LoVo (cell line): Measurements from ENCODE around the gene GAL3ST1.

Experiments
- DNase-seq: peaks from one replicate; pipeline ENCODE4 v3.0.0-alpha.2; 2016; ENCODE audit warnings: low spot score

The GAL3ST1 gene

DNA sequence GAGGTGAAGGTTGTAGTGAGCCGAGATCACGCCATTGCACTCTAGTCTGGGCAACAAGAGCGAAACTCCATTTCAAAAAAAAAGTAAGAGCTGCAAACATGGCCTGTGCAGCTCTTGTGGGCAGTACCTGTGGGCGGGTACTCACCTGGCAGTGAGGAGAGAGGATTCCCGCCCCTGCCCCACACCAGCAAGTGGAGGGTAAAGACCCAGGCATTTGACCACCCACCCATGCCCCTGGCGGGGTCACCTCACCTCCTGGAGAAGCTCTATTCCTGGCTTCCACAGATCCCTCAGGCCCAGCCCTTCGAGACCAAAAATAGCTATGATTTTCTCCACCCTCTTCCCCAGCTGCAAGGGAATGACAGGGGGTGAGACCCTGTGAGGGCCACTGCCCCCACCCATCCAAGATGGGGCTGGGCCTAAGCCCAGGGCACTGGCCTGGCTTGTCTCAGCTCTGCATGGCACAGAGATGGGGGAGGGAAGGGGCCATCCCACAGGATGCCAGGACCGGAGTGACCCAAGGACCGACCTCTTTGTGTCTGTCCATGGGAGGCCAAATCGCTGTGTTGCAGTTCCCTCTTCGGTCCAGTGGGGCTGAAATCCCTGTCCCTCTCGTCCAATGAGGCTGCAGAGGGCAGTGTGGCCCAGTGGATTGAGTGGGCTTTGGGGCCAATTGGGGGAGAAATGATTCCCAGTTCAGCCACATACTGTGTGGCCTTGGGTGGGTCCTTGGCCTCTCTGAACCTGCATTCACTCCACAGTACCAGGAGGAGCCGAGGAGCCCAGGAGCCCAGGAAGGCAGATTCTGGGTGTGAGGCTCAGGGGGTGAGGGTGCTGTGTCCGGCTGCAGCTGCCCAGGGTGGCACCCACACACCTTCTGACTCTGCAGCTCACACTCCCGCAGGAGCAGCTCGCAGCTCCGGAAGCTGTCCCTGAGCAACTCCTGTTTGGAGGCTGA is 42.5 kb downstream of the GAL3ST1 start:
- no peak for DNase-seq

DNA sequence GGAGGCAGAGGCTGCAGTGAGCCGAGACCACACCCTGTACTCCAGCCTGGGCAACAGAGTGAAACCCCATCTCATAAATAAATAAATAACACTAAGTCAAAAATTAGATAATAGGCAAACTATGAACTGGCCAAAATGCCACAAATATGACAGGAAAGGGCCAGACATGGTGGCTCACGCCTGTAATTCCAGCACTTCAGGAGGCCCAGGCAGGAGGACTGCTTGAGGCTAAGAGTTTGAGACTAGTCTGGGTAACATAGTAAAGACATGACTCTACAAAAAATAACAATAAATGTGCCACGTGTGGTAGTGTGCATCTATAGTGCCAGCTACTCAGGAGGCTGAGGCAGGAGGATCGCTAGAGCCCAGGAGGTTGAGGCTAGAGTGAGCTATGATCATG is 47.8 kb downstream of the GAL3ST1 start:
- no peak for DNase-seq

DNA sequence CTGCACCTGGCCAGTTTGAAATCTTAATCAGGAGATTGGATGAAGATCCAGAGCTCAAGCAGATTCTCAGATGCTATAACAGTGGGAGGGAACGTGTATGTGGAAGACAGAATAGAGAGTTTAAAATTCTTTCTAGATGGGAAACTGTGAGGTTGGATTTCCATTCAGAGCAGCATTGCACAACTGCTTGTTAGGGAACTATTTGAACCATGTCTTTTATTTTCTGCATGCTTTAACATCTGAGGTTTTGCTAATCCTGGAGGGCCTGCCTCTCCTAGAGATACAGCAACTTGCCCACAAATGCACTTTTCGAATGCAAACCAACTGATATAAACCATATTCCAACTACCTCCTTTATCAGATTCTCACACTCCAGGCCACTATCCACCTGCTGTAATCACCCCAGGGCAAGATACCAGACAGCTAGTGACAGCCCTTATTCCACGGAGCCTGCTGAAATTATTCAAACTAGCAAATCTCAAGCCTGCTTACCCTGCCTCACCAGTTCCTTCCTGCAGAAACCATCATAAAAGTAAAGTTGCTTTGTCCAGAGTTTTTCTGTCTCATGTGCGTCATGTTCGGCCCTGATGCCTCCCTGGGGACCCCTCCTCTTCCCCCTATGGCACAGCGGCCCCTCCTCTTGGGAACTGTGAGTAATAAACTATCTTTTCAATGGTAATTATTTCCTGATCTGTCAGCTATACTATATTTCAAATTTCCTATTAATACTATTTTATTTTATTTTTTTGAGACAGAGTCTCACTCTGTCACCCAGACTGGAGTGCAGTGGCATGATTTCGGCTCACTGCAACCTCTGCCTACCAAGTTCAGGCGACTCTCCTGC is 50.6 kb downstream of the GAL3ST1 start:
- DNase-seq, result no peak

DNA sequence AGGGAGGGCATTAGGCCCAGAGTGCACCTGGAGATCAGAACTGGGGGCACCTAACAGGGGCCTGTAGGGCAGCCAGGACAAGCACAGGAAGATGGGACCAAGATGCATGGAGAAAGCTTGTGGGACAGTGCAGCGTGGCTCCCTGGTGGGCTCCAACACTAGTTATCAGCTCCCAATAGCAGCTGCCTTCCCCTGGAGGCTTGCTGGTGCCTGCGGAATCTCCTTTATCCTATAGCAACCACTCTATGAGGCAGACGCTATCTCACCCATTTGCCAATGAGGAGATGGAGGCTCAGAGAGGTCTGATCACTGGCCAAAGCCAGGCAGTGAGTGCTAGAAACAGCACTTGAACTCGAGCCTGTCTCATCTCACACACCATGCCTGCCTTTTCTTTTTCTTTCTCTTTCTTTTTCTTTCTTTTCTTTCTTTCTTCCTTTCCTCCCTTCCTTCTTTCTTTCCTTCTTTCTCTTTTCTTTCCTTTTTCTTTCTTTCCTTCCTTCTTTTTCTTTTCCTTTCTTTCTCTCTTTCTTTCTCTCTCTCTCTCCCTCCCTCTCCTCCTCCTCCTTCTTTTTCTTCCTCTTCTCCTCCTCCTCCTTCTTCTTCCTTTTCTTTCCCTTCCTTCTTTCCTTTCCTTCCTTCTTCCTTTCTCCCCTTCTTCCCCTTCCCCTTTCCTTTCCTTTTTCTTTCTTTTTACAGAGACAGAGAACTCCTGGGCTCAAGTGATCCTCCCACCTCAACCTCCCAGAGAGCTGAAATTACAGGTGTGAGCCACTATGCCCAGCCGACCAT is 52.9 kb downstream of the GAL3ST1 start:
- DNase-seq, result no peak

DNA sequence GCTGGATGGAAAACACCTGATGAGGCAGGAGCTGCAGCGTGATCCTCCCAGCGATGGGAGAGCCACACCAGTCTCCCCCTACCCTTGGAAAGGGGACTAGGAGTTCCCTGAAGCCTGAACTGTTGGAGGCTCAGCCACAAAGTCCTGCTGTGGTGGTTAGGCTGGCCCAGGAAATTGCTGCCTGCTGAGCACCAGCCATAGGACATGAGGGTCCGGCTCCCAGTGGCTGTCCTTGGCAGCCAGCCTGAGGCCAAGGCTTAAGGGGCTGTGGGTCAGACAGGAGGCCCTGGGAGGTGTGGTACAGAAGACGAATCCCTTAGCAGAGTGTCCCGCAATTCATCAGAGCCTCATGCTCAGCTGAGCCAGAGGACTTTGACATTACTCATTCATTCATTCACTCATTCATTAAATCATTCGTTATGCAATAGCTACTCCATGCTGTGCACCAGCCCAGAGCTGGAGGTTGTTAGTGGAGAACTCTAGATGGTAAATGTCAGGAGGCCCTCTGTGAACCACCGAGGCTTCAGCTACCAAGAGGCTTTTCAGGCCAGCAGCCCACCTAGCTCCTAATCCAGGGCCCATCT is 54.5 kb downstream of the GAL3ST1 start:
- no peak for DNase-seq

DNA sequence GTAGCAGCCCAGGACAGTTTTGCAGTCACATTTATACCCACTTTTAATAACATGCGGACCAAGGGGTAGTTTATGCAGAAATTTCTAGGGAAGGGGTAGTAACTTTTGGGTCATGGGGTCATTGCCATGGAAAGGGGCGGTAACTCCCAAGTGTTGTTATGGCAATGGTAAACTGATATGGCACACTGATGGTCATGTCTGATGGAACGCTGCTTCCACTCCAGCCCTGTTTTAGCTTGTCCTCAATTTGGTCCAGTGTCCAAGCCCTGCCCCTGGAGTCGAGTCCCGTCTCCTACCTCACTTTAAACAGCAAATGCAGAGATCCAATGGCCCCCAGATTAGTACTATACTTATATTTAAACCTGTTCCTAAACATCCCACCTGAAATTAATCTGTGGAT is 57.7 kb downstream of the GAL3ST1 start:
- DNase-seq, result no peak

DNA sequence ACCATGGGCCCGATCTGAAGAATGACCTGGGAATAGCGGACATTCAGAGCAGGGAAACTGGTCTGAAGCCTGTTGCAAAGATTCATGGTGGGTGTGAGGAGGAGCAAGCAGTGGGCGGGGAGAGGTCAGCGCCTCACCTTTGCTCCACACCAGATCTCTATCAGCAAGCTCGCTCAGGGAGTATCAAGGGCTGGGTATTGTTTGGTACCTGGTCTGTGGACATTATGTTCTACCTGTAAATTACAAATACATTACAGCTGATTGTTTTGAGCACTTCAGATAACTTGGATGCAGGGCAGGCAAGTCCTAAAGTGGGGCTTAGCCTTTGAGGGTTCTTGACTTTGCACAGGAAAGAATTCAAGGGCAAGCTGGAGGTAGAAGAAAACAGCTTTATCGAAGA is 58.2 kb downstream of the GAL3ST1 start:
- DNase-seq, result no peak

DNA sequence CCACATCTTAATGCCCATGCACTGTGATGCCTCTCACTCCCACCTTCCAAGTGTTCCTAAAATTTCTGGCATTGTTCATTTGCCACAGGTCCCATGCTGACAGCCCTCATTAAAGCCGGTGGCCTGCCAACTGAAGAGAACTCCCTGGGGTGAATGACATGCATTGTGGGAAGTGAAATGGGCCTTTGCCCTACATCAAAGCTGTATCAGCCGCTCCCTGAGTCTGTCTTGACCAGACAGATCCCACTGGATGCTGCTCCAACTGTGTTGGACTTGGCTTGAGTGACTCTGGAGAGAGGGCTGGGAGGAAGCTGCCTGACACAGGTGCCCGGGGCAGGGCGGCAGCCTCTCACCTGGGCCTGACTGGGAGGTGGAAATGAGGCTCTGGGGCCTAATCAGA is 60.2 kb downstream of the GAL3ST1 start:
- no peak for DNase-seq

DNA sequence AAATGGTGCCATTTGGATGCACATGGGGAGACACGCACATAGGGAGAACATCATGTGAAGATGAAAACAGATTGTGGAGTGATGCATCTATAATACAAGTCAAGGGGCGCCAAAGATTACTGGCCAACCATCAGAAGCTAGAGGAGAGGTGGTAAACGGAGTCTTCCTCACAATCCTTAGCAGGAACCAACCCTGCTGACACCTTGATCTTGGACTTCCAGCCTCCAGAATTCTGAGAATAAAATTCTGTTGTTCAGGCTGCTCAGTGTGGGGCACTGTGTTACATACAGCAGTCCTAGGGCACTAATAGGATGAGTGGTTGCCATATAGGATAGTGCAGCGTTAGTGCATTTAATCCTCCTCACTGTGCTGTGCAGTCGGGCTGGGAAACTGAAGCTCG is 61.0 kb downstream of the GAL3ST1 start:
- no peak for DNase-seq

DNA sequence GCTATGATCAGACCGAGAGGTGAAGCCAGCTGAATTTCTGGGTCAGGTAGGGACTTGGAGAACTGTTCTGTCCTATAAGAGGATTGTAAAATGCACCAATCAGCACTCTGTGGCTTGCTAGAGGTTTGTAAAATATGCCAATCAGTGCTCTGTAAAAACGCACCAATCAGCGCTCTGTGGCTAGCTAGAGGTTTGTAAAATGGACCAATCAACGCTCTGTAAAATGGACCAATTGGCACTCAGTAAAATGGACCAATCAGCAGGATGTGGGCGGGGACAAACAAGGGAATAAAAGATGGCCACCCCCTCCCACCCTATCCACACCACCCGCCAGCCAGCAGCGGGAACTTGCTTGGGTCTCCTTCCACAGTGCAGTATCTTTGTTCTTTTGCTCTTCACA is 62.6 kb downstream of the GAL3ST1 start:
- no peak for DNase-seq

DNA sequence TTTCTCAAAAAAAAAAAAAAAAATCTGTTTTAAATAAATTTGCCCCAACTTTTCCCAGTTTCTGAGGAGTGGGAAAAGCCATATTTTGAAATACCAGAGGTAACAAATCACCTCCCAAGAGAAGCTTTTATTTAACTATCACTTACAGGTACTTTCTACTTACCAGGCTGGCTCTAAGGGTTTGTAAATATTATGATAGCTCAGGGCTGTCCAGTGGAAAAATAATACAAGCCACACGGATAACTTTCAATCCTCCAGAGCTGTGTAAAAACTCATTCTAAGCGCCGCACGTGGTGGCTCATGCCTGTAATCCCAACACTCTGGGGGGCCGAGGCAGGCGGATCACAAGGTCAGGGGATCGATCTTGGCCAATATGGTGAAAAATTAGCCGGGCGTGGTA is 63.4 kb downstream of the GAL3ST1 start:
- DNase-seq, result no peak

DNA sequence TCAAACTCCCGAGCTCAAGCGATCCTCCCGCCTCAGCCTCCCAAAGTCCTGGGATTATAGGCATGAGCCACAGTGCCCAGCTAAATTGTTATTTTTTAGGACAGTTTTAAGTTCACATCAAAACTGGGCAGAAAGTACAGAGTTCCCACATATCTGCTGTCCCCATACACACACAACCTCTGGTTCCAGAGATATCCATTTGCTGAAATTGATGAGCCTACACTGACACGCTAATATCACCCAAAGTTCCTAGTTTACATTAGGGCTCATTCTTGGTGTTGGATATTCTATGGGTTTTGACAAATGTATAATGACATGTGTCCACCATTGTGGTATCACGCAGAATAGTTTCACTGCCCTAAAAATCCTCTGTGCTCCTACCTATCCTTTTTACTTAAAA is 66.2 kb downstream of the GAL3ST1 start:
- DNase-seq, result no peak

DNA sequence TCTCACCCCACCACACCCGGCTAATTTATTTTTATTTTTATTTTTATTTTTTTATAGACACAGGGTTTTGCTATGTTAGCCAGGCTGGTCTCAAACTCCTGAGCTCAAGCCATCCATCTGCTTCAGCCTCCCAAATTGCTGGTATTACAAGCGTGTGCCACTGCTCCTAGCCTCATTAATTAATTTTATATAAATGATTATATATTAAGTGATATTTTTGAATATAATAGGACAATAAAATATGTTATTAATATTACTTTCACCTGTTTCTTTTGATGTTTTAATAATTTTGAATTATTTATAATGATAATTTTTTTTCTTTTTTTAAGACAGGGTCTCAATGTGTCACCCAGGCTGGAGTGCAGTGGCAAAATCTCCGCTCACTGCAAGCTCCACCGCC is 66.8 kb downstream of the GAL3ST1 start:
- no peak for DNase-seq

DNA sequence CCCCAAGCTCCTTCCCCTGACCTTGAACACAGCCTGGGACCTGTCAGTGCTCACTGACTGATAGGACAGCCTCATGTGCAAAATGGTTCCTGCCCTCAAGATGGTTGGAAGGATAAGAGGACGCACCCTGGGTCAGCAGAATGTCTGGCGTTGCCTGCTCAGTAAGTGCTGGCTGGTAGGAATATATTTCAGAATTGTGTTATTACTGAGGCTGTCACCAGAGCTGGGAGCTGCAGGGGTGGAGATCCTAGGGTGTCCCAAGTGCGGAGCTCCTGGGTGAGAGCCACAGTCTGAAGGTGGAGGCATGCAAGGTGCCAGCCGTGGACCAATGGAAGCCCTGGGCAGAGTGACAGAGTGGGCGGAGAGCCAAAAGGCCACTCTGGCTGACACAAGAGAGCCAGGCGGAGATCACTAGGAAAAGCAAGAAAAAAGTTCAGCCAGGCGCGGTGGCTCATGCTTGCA is 67.9 kb downstream of the GAL3ST1 start:
- no peak for DNase-seq
